Measurements from ENCODE around the gene XIRP2.

- TF ChIP-seq EP300 (IDR thresholded peaks at IDR 0.05) (no peak), POLR2A (IDR thresholded peaks at IDR 0.05) (no peak)
Observed at GRCh38 chr2:167249197-167249596, 360.9 kb downstream of the XIRP2 start.
